K562 (cell line): ENCODE measurements around the gene TNFSF9. TPM values are rescaled to one million over a fixed set of nuclear protein-coding genes. Genes with fewer than 3 reads are reported as not detected.

ENCODE experiments used
- MAFF ChIP-seq: IDR thresholded peaks from 2 replicates; pipeline ENCODE4 v1.6.1; 2012; ENCODE audit warnings: low read length, improper control_type of control experiment
- MYBL2 ChIP-seq, 2 experiments: fragments of 450-650 bp in 1 of 2; sonication (generic) in 1 of 2; formaldehyde crosslinking in 1 of 2; IDR thresholded peaks; 2 replicates each; pipeline versions ENCODE4 v1.6.1 to v1.8.1; 2017 to 2022; ENCODE audit warnings: borderline replicate concordance in 1 of 2, inconsistent platforms in 1 of 2, low read depth in 1 of 2, mild to moderate bottlenecking in 1 of 2, missing genetic modification reagents in 1 of 2, moderate library complexity in 1 of 2
- NCOR1 ChIP-seq: fragments of 450-650 bp; IDR thresholded peaks from 2 replicates; pipeline ENCODE4 v1.6.1; 2016; ENCODE audit warnings: mild to moderate bottlenecking, moderate library complexity
- NFYB ChIP-seq: IDR thresholded peaks from 2 replicates; pipeline ENCODE4 v1.6.1; 2011; ENCODE audit warnings: mild to moderate bottlenecking, moderate library complexity; ENCODE audit not compliant: insufficient read length; ENCODE audit errors: extremely low read depth
- SPI1 ChIP-seq: IDR thresholded peaks from 2 replicates; pipeline ENCODE4 v1.6.1; 2011; ENCODE audit warnings: low read depth, low read length, control low read depth, borderline replicate concordance
- ZNF217 ChIP-seq: sonication (generic); formaldehyde crosslinking; IDR thresholded peaks from 2 replicates; pipeline ENCODE4 v1.8.0; 2022; ENCODE audit warnings: mild to moderate bottlenecking, missing genetic modification reagents
- ZNF282 ChIP-seq: sonication (generic); formaldehyde crosslinking; IDR thresholded peaks from 2 replicates; pipeline ENCODE4 v1.8.1; 2023; ENCODE audit warnings: missing genetic modification reagents
- ZNF586 ChIP-seq: fragments of 450-650 bp; formaldehyde crosslinking; conservative IDR thresholded peaks from 2 replicates; pipeline ENCODE4 v1.4.0; 2020; ENCODE audit warnings: mild to moderate bottlenecking, moderate library complexity
- ZNF644 ChIP-seq: fragments of 200-800 bp; sonication (Bioruptor generic); IDR thresholded peaks from 2 replicates; pipeline ENCODE4 v1.6.1; 2016; ENCODE audit warnings: low read depth, missing genetic modification characterization, missing compliant biosample characterization
- ZNF695 ChIP-seq: fragments of 450-650 bp; formaldehyde crosslinking; IDR thresholded peaks from 2 replicates; pipeline ENCODE4 v1.4.0; 2020; ENCODE audit warnings: mild to moderate bottlenecking, moderate library complexity
- polyA plus RNA-seq, 8 experiments: library from polyadenylated mRNA; depleted of rRNA in 4 of 8; stranded (reverse) in 5 of 8; unstranded in 3 of 8; fragments of >200 nt; fragmentation: Nextera tagmentation in 2 of 8; fragmentation: Illumina TruSeq in 1 of 8; extraction: Ambion mirVana in 2 of 8; extraction: Trizol in 1 of 8; gene quantifications; 2 replicates each; pipeline versions ENCODE4 v1.2.1 to v1.2.3, GENCODE V29; 2011 to 2014; ENCODE audit warnings: inconsistent platforms in 1 of 8, missing spikeins in 1 of 8
- total RNA-seq, 7 experiments: library from RNA; depleted of rRNA in 6 of 7; stranded (reverse); fragments of >200 nt in 6 of 7; fragmentation: Illumina TruSeq in 2 of 7; extraction: Trizol in 2 of 7; gene quantifications; 2 replicates each; pipeline versions ENCODE4 v1.2.1 to v1.2.3, GENCODE V29; 2011 to 2021; ENCODE audit warnings: low replicate concordance in 1 of 7
- TF ChIP-seq, protein P1 (sequence below), 2 experiments: IDR thresholded peaks in 1 of 2; conservative IDR thresholded peaks in 1 of 2; 2 replicates each; pipeline ENCODE4 v1.6.1; 2016; ENCODE audit warnings: low read depth in 2 of 2, mild to moderate bottlenecking in 1 of 2, missing compliant biosample characterization in 1 of 2, missing genetic modification characterization in 1 of 2, moderate library complexity in 1 of 2
- TF ChIP-seq, protein P2 (sequence below), 2 experiments: IDR thresholded peaks; 2 replicates each; pipeline ENCODE4 v1.6.1; 2011; ENCODE audit warnings: borderline replicate concordance in 1 of 2, control low read depth in 1 of 2, low read depth in 1 of 2, low read length in 1 of 2, mild to moderate bottlenecking in 1 of 2, mixed read lengths in 1 of 2, moderate library complexity in 1 of 2; ENCODE audit not compliant: insufficient read depth in 1 of 2, insufficient read length in 1 of 2, poor library complexity in 1 of 2, severe bottlenecking in 1 of 2; ENCODE audit errors: extremely low read depth in 1 of 2
- TF ChIP-seq, protein P3 (sequence below): sonication (generic); formaldehyde crosslinking; IDR thresholded peaks from 2 replicates; pipeline ENCODE4 v1.8.0; 2023; ENCODE audit warnings: mild to moderate bottlenecking, missing genetic modification reagents
- TF ChIP-seq, protein P4 (sequence below): fragments of 450-650 bp; formaldehyde crosslinking; IDR thresholded peaks from 2 replicates; pipeline ENCODE4 v1.4.0; 2022; ENCODE audit warnings: missing genetic modification characterization
- TF ChIP-seq, protein P5 (sequence below): fragments of 450-650 bp; formaldehyde crosslinking; IDR thresholded peaks from 2 replicates; pipeline ENCODE4 v1.4.0; 2020; ENCODE audit warnings: mild to moderate bottlenecking, moderate library complexity

The TNFSF9 gene
- total and polyA plus RNA-seq, 9 of the 15 experiments (the other 6 are each of a cell fraction or from before 2014, with no cell fraction given), result 1.4 to 17.9 (median 6.5) TPM

DNA sequence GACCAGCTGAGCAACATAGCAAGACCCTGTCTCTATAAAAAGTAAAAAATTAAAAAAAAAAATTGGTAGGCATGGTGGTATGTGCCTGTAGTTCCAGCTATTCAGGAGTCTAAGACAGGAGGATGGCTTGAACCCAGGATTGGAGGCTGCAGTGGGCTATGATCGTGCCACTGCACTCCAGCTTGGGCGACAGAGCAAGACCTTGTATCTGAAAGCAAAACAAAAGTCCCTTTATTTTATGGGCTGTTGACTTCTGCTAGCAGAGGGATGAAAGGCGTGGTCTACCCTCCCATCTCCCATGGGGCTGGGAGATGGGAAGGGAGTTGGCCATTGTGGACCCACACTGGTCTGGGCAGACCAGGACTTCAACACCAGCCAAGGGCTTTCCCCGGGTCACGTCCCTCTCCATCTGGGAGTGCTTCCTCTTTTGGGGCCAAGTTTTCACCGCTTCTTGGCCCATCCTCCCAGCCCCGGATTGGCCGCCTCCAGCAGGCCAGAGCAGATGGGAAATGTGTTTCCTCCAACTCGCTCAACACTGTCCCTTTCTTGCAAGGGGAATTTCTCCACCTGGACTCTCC lies 2.2 kb upstream of the TNFSF9 start (continued):
- TF ChIP-seq ZNF282 (CRISPR knock-in tag), result no peak
- TF ChIP-seq MYBL2 (IDR thresholded peaks at IDR 0.05; ENCODE audit: low read depth), result no peak
- TF ChIP-seq MYBL2 (CRISPR knock-in tag; IDR thresholded peaks at IDR 0.05; ENCODE audit: borderline replicate concordance), result no peak
- no peak for TF ChIP-seq ZNF695 (CRISPR knock-in tag)
- TF ChIP-seq, protein P1, sequence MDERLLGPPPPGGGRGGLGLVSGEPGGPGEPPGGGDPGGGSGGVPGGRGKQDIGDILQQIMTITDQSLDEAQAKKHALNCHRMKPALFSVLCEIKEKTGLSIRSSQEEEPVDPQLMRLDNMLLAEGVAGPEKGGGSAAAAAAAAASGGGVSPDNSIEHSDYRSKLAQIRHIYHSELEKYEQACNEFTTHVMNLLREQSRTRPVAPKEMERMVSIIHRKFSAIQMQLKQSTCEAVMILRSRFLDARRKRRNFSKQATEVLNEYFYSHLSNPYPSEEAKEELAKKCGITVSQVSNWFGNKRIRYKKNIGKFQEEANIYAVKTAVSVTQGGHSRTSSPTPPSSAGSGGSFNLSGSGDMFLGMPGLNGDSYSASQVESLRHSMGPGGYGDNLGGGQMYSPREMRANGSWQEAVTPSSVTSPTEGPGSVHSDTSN (CRISPR knock-in tag; IDR thresholded peaks at IDR 0.05; ENCODE audit: low read depth), result no peak
- TF ChIP-seq, protein P1 (tag; conservative IDR thresholded peaks at IDR 0.05; ENCODE audit: low read depth), result no peak
- TF ChIP-seq, protein P2, sequence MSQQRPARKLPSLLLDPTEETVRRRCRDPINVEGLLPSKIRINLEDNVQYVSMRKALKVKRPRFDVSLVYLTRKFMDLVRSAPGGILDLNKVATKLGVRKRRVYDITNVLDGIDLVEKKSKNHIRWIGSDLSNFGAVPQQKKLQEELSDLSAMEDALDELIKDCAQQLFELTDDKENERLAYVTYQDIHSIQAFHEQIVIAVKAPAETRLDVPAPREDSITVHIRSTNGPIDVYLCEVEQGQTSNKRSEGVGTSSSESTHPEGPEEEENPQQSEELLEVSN (IDR thresholded peaks at IDR 0.05; ENCODE audit: borderline replicate concordance in 1 of 2, extremely low read depth in 1 of 2, insufficient read depth in 1 of 2, insufficient read length in 1 of 2, low read depth in 1 of 2, low read length in 1 of 2, poor library complexity in 1 of 2, severe bottlenecking in 1 of 2), result peak in 1 of 2 experiments; percentile 21
- TF ChIP-seq, protein P3, sequence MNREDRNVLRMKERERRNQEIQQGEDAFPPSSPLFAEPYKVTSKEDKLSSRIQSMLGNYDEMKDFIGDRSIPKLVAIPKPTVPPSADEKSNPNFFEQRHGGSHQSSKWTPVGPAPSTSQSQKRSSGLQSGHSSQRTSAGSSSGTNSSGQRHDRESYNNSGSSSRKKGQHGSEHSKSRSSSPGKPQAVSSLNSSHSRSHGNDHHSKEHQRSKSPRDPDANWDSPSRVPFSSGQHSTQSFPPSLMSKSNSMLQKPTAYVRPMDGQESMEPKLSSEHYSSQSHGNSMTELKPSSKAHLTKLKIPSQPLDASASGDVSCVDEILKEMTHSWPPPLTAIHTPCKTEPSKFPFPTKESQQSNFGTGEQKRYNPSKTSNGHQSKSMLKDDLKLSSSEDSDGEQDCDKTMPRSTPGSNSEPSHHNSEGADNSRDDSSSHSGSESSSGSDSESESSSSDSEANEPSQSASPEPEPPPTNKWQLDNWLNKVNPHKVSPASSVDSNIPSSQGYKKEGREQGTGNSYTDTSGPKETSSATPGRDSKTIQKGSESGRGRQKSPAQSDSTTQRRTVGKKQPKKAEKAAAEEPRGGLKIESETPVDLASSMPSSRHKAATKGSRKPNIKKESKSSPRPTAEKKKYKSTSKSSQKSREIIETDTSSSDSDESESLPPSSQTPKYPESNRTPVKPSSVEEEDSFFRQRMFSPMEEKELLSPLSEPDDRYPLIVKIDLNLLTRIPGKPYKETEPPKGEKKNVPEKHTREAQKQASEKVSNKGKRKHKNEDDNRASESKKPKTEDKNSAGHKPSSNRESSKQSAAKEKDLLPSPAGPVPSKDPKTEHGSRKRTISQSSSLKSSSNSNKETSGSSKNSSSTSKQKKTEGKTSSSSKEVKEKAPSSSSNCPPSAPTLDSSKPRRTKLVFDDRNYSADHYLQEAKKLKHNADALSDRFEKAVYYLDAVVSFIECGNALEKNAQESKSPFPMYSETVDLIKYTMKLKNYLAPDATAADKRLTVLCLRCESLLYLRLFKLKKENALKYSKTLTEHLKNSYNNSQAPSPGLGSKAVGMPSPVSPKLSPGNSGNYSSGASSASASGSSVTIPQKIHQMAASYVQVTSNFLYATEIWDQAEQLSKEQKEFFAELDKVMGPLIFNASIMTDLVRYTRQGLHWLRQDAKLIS (CRISPR knock-in tag), result no peak
- TF ChIP-seq SPI1, result peak; percentile 87
- TF ChIP-seq, protein P4, sequence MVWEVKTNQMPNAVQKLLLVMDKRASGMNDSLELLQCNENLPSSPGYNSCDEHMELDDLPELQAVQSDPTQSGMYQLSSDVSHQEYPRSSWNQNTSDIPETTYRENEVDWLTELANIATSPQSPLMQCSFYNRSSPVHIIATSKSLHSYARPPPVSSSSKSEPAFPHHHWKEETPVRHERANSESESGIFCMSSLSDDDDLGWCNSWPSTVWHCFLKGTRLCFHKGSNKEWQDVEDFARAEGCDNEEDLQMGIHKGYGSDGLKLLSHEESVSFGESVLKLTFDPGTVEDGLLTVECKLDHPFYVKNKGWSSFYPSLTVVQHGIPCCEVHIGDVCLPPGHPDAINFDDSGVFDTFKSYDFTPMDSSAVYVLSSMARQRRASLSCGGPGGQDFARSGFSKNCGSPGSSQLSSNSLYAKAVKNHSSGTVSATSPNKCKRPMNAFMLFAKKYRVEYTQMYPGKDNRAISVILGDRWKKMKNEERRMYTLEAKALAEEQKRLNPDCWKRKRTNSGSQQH (CRISPR knock-in tag), result no peak
- no peak for TF ChIP-seq ZNF217 (CRISPR knock-in tag)
- TF ChIP-seq MAFF, result no peak
- TF ChIP-seq ZNF586 (CRISPR knock-in tag), result no peak
- TF ChIP-seq NFYB, result no peak
- TF ChIP-seq, protein P5, sequence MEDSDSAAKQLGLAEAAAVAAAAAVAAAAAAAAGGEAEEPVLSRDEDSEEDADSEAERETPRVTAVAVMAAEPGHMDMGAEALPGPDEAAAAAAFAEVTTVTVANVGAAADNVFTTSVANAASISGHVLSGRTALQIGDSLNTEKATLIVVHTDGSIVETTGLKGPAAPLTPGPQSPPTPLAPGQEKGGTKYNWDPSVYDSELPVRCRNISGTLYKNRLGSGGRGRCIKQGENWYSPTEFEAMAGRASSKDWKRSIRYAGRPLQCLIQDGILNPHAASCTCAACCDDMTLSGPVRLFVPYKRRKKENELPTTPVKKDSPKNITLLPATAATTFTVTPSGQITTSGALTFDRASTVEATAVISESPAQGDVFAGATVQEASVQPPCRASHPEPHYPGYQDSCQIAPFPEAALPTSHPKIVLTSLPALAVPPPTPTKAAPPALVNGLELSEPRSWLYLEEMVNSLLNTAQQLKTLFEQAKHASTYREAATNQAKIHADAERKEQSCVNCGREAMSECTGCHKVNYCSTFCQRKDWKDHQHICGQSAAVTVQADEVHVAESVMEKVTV (CRISPR knock-in tag), result no peak
- TF ChIP-seq ZNF644 (tag), result no peak
- TF ChIP-seq NCOR1, result no peak
